Gastrocnemius medialis (tissue), 4 donors: ENCODE results near the gene TGFBRAP1. TPM values are rescaled to one million over a fixed set of nuclear protein-coding genes. Genes with fewer than 3 reads are reported as not detected.

Experiments used
- ATAC-seq, 2 donors: fragments of 150-250 bp; one replicate each; pipeline ENCODE4 v1.9.1; 2016
- DNase-seq, 2 donors: peaks; one replicate each; pipeline ENCODE4 v3.0.0-alpha.2; 2019
- H3K27ac ChIP-seq, 4 donors: fragments of 200-600 bp; sonication (generic); 1 replicate in 1 of 4; 2 replicates in 3 of 4; pipeline ENCODE4 v1.5.1; 2016 to 2018; ENCODE audit warnings: mild to moderate bottlenecking in 2 of 4, moderate library complexity in 1 of 4
- H3K27me3 ChIP-seq, 3 donors: fragments of 200-600 bp; sonication (generic) in 2 of 3; 1 replicate in 1 of 3; 2 replicates in 2 of 3; pipeline versions ENCODE4 v1.5.1 to v1.6.0; 2016 to 2019; ENCODE audit warnings: mild to moderate bottlenecking in 1 of 3, moderate library complexity in 1 of 3
- H3K36me3 ChIP-seq, 2 donors: fragments of 200-600 bp; sonication (generic) in 1 of 2; one replicate each; pipeline ENCODE4 v1.5.1; 2017 to 2018
- H3K4me1 ChIP-seq, 2 donors: fragments of 200-600 bp; sonication (generic) in 1 of 2; one replicate each; pipeline ENCODE4 v1.5.1; 2016 to 2017; ENCODE audit warnings: mild to moderate bottlenecking in 2 of 2
- H3K4me3 ChIP-seq, 4 donors: fragments of 200-600 bp; sonication (generic) in 3 of 4; 1 replicate in 1 of 4; 2 replicates in 3 of 4; pipeline ENCODE4 v1.5.1; 2016 to 2019; ENCODE audit warnings: mild to moderate bottlenecking in 2 of 4
- H3K9me3 ChIP-seq, 3 donors: fragments of 200-600 bp; sonication (generic) in 2 of 3; 1 replicate in 1 of 3; 2 replicates in 2 of 3; pipeline ENCODE4 v1.5.1; 2016 to 2019
- CTCF ChIP-seq, 5 experiments: fragments of 450-650 bp in 3 of 5; fragments of 200-600 bp in 2 of 5; sonication (generic) in 2 of 5; IDR thresholded peaks in 4 of 5; conservative IDR thresholded peaks in 1 of 5; 1 replicate in 4 of 5; 2 replicates in 1 of 5; pipeline ENCODE4 v1.5.1; 2016 to 2019; ENCODE audit warnings: antibody characterized with exemption in 5 of 5, mild to moderate bottlenecking in 3 of 5, moderate library complexity in 3 of 5
- POLR2A ChIP-seq, 2 donors: fragments of 450-650 bp; IDR thresholded peaks; one replicate each; pipeline ENCODE4 v1.6.1; 2017; ENCODE audit warnings: antibody characterized with exemption in 2 of 2, mild to moderate bottlenecking in 2 of 2, moderate library complexity in 2 of 2
- in situ Hi-C, 4 donors: fragments of 200-750 bp; cut with MboI; loops; one replicate each; pipeline versions ENCODE4 v1.15.0 to v1.8.0; 2017; ENCODE audit warnings: low sequenced_read_pairs in 4 of 4
- intact Hi-C: fragments of 100-400 bp; cut with DNase I; formaldehyde crosslinking; loops from one replicate; pipeline ENCODE4 v1.15.1; 2023; ENCODE audit warnings: low total_unique reads
- total RNA-seq, 4 donors: library from RNA; depleted of rRNA; stranded (reverse); fragments of >200 nt; gene quantifications; one replicate each; pipeline versions ENCODE4 v1.1.0 to v1.2.3, GENCODE V29; 2016

The TGFBRAP1 gene
- total RNA-seq, result 10 to 100 TPM; 19.7 to 28.9 (median 20.3) TPM

DNA sequence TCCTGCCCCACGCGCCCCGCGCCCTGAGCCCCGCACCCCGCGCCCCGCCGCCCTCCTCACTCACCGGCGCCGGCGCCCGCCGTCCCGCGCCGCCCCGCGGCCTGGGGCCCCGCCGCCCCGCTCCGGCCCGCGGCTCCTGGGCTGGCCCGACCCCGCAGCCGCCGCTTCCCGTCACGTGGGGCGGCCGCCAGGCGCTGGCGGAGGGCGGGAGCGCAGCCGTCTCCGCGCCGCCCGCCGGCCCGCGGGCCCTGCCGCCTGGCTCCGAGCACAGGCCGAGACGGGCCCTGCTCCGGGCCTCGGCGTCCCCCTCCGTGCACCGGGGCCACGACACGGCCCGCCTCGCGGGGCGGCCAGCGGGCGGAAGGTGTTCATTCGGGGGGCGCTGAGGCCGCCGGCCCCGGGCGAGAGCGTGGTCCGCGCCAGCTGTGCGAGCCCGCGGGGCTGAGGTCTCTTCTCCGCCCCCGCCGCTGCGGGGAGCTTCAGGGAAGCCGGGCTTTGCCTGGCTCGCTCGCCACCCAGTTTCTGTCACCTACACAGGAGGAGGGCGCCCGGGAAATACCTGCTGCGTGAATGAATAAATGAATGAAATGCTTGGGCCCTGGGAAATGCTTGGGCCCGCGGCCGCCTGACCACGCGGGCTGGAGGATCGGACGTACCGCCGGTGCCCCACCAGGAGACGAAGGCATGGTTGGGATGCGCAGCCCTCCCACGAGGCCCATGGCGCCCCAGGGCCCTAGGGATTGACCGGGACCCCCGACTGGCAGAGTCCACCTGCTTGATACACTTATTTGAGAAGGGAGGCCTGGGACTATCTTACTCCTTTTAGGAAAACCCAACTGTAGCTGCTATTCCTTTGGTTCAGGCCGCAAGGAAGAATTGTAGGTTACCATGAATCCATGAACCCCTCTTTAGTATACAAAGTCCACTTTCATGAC lies at the start of gene TGFBRAP1:
Gene TGFBRAP1, minus strand, starts transcription at position 175 of the 935 bp plus-strand sequence. CDS start 21,434 bp downstream, outside the sequence.
- H3K27ac ChIP-seq, result peak within 1 kb of the TSS; percentile 78 to 90 (median 83)
- DNase-seq (peak in 1 of 2 donors; percentile 27), ATAC-seq (peak; percentile 74 to 85)
- peak within 1 kb of the TSS; percentile 67 to 78 (median 72) for H3K4me3 ChIP-seq
- TF ChIP-seq POLR2A (IDR thresholded peaks at IDR 0.05) (peak; percentile 30 to 33), CTCF (IDR thresholded peaks at IDR 0.05 in 4 of 5, conservative IDR thresholded peaks at IDR 0.05 in 1 of 5) (no peak)
- no peaks in the 10 kb centered on the region for H3K27me3 ChIP-seq
- peaks cover 21 to 27% of the 10 kb centered on the region in 2 donors for H3K4me1 ChIP-seq
- intact Hi-C loops, result loop anchor here (10.0 kb wide), 1 partner anchor 865 kb away; the partner anchor contains the start of gene UXS1
- in situ Hi-C loops, result no loop called here
- no peaks in the 10 kb centered on the region for H3K9me3 ChIP-seq
- no peaks in the 10 kb centered on the region for H3K36me3 ChIP-seq

DNA sequence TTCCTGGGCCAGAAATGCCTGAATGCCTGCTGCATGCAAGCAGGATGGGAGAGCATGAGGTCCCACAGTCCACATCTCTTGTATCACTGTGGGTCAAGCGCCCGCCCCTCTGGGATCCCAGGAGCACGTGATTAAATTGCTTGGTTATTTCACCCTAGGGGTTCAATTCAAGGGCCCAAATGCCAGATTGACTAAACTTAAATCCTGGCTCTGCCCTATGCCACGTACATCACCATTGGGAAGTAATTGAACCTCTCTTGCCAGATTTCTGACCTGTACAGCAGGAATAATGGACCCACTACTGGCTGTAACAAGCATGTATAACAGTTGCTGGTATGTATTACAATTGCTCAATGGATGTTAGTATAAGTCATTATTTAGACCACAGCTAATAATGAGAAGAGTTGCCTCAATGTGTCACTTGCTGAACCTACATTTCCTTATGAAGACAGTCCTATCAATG lies 49.4 kb upstream of the TGFBRAP1 start:
- ATAC-seq (no peak), DNase-seq (no peak)
- in situ Hi-C loops, result no loop called here
- Histone ChIP-seq H3K4me3 (no peak overlapping the region), H3K27ac (peak overlapping the region; percentile 61 to 81 (median 71)), H3K4me1 (peaks cover 89 to 95% of the 10 kb centered on the region in 2 donors), H3K27me3 (no peaks in the 10 kb centered on the region), H3K36me3 (no peaks in the 10 kb centered on the region), H3K9me3 (no peaks in the 10 kb centered on the region)
- no peak for TF ChIP-seq POLR2A (IDR thresholded peaks at IDR 0.05)
- TF ChIP-seq CTCF (IDR thresholded peaks at IDR 0.05 in 4 of 5, conservative IDR thresholded peaks at IDR 0.05 in 1 of 5), result no peak
- intact Hi-C loops, result no loop called here

DNA sequence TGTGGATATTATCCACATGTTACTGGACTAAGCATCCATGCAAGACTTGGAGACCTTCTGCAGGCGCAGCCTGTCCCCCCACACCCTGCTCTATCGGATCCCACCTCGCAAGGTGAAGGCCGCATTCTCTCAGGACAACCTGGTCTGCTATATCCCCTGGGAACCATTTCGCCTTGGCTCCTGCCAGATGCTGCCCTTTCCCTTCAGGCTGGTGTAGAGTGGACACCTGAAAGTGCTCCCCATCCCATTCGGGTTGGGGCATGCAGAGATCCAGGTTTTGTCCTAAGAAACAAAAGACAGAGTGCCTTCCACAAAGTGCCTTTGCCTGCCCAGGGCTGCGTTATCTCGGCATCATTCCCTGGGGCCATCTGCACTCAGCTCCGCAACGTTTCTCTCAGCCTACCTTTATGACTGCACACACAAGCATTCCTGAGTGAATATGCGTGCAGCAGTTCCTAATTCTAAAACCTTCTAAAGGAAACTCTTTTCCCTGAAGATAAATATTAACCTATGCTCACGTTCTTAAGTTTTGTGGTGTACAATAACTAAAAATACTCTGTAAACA lies 48.8 kb upstream of the TGFBRAP1 start:
- intact Hi-C loops (no loop called here), in situ Hi-C loops (no loop called here)
- Histone ChIP-seq H3K27me3 (no peaks in the 10 kb centered on the region), H3K9me3 (no peaks in the 10 kb centered on the region), H3K4me3 (no peak overlapping the region), H3K27ac (peak overlapping the region in 2 of 4 donors; percentile 61 to 81), H3K36me3 (no peaks in the 10 kb centered on the region), H3K4me1 (peaks cover 89 to 95% of the 10 kb centered on the region in 2 donors)
- no peak for DNase-seq
- ATAC-seq, result no peak
- TF ChIP-seq POLR2A (IDR thresholded peaks at IDR 0.05) (no peak), CTCF (IDR thresholded peaks at IDR 0.05 in 4 of 5, conservative IDR thresholded peaks at IDR 0.05 in 1 of 5) (no peak)

GRCh38 chr2:105377871-105378270 lies 48.3 kb upstream of the TGFBRAP1 start:
- TF ChIP-seq CTCF (IDR thresholded peaks at IDR 0.05 in 4 of 5, conservative IDR thresholded peaks at IDR 0.05 in 1 of 5) (no peak), POLR2A (IDR thresholded peaks at IDR 0.05) (no peak)
- intact Hi-C loops (no loop called here), in situ Hi-C loops (no loop called here)
- Histone ChIP-seq H3K27me3 (no peaks in the 10 kb centered on the region), H3K9me3 (no peaks in the 10 kb centered on the region), H3K4me3 (no peak overlapping the region), H3K27ac (peak overlapping the region; percentile 29 to 81 (median 64)), H3K36me3 (no peaks in the 10 kb centered on the region), H3K4me1 (peaks cover 89 to 95% of the 10 kb centered on the region in 2 donors)
- DNase-seq, result no peak
- ATAC-seq, result no peak
